GOT3 (cell line): ENCODE measurements around the gene GJA3.

Experiments used
- DNase-seq: peaks from one replicate; lab custom pipeline; 2025; ENCODE audit warnings: mixed read lengths; lab: John Stamatoyannopoulos, UW

GJA3 gene

DNA sequence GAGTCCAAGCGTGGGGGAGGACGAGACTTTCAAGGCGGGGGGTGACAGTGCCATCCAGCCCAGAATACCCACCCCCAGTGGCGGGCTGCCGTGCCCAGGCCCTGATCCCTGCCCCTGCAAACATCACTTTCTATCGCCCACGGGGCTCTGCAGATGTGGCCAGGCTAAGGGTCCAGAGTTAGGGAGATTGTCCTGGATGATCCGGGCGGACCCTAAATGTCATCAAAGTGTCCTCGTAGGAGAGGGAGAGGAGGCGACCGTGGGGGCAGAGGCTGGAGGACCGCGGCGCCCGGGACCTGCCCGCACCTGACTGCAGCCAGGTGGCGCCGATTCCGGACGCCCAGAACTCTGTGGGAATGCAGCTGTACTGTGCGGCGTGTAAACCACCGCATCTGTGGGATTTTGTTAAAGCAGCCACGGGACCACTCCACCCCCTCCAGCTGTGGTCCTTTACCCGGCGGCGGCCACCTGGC lies 32.4 kb downstream of the GJA3 start:
- DNase-seq = no peak

DNA sequence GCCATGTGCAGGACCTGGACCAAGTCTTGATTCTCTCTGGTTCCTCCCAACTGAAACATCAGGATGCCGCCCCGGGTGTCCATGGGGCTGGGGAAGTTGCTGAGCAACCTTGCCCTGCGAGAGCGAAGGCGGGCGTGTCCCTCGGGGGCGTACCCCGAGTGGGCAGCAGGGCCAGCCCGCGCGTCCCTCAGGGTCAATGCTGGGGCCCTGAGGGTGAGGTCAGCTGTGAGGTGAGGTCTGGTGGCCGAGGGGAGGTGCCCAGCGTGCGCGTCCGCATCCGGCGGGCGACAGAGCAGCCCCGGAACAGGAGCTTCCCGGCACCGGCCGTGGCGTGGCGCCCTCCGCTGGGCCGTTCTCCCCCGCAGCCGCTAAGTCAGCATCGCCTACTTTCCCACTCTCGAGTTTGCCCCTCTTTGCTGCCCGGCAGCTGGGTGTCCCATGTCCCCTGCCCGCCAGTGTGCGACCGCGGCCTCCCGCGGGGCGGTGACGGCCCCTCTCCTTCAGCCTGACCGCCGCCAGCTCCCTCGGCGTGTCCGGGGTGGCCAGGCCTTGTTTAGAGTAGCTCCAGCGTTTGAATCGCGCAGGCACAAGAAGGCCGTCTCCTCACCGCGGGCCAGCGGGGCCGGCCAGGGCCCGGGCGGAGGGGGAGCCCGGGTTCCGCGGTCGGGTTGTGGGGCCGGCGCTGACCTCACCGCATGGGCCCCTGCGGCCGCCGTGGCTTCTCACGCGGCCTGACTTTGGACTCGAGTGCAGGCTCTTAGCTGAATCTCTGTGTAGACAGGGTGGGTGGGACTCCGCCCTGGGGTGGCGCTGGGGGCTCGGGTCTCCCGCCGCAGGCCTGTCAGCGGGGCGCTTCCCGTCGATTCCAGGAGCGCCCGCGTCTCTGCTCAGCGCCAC lies 33.0 kb downstream of the GJA3 start:
- DNase-seq = no peak

DNA sequence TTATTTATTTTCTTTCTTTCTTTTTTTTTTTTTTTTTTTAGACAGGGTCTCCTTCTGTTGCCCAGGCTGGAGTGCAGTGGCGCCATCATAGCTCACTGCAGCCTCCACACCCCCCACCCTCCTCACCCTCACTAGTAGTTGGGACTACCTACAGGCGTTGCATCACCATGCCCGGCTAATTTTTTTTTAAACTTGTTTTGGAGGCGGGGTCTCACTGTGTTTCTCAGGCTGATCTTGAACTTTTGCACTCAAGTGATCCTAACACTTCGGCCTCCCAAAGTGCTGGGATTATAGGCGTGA lies 33.6 kb downstream of the GJA3 start:
- no peak for DNase-seq

DNA sequence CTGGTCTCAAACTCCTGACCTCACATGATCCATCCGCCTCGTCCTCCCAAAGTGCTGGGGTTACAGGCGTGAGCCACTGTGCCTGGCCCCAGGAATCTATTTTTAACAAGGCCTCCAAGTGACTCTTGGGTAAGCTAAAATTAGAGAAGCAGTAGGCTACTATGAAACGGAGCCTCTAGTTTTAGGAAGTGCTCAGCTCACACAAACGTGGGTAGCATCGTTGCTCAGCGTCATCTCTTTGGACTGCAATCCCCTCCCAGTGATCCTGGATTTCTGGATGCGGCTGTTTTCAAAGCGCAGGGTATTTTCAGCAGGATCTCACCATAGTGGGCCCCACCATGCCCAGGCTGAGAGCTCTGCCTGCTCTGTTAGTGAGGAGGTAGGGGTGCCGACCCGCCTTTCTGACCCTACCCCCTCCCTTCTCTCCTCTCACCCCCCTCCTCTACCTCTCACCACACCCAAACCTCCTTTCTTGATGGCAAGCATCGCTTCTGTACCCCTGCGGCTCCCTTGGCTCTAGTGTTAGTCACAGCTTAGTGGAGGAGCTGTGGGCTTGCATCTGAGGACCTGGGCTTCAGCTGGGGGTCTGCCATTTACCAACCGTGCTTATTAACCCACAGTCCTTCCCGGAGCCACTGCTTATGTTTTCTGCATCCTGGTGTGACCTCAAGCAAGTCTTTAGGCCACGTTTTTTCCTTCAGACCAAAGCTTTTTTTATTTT lies 34.2 kb downstream of the GJA3 start:
- DNase-seq = no peak

DNA sequence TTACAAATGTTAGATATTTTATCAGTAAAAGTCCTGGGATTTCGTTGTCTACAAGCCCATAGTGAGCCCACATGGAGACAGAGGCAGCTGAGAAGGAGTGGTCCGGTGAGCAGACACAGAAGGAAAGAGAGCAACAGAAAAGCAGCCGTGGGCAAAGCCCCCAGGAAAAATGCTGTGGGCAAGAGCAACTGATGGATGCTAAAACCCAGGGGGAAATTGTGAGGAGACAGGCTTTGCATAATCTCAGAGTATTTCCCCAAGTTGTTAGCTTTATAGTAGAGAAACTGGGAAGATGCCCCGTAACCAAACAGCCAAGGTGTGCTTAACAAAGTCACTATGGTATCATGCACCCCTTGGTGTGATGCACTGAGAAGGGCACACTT lies 35.1 kb downstream of the GJA3 start:
- no peak for DNase-seq

DNA sequence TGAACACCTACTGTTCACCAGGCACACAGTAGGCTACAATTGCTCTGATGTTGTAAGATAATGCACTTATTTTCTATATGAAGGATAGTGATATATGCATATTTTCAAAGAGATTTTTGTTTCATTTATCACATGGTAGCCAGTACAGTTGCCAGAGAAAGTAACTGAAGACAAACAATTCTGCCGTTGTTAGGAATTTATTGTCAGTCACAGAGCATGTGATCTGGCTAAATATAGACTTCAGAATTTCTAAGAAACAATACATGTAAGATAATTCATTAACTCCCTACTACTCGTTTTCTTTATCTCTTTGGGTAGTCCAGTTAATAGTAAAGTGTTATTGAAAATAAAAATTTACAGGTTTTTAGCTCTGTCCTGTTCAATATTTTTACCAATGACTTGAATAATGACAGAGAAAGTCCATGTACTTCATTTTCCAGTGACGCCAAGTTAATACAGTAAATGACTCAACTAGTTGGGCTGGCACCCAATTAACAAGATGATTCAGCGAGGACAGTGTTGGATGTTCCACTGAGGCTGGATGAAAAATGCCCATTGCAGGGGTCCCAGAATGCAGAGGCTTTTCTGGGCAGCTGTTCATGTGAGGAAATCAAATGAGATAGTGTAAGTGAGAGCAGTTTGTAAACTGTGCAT lies 35.6 kb downstream of the GJA3 start:
- no peak for DNase-seq

DNA sequence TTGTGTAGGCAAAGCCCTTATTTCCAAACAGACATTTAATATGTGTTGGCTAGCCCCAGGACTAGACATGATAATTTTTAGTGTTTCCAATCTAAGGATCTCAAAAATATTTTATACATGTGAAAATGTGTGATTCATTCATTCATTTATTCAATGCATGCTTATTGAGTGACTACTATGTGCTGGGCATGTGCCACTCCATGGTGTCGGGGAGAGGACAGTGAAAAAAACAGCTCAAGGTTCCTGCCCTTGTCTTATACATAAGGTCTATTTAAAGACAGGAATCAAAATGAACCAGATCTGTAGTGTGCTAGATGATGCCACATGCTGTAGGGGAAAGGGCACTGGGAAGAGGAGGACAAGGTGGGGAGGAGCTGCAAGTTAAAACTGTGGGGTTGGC lies 36.5 kb downstream of the GJA3 start:
- DNase-seq = no peak

DNA sequence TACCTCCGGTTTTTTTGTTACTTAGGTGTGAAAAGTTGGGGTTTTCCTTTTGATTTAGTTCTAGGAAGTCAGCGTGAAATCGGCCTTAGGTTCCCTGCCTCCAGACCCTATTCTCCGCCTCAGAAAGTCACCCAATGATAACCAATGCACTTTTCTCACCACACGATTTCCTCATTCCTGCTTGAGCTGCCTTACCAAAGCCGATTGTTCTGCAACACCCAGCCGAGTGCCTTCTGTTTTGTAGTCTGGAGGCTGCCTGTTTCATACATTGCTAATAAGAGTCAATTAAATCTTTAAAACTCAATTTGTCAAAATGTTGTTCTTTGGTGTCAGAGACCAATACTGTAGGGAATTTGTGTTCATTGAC lies 39.7 kb downstream of the GJA3 start:
- DNase-seq = no peak

DNA sequence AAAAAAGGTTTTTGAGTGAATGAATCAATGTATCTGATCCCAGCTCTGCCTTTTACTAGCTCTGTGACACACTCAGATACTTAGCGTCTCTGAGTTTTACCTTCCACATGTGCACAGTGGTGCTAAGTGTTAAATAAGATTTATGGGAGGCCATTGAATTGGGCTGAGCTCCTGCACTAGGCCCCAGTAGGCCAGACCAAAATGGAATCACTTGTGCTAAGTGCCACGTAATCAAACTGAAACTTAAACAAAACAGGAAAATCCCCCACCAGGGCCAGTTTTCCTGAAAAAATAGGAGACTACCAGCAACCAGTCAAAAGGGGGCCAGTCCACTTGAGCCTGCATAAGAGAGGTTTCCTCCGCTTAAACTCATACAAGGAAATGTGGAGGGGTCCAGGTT lies 40.9 kb downstream of the GJA3 start:
- no peak for DNase-seq

DNA sequence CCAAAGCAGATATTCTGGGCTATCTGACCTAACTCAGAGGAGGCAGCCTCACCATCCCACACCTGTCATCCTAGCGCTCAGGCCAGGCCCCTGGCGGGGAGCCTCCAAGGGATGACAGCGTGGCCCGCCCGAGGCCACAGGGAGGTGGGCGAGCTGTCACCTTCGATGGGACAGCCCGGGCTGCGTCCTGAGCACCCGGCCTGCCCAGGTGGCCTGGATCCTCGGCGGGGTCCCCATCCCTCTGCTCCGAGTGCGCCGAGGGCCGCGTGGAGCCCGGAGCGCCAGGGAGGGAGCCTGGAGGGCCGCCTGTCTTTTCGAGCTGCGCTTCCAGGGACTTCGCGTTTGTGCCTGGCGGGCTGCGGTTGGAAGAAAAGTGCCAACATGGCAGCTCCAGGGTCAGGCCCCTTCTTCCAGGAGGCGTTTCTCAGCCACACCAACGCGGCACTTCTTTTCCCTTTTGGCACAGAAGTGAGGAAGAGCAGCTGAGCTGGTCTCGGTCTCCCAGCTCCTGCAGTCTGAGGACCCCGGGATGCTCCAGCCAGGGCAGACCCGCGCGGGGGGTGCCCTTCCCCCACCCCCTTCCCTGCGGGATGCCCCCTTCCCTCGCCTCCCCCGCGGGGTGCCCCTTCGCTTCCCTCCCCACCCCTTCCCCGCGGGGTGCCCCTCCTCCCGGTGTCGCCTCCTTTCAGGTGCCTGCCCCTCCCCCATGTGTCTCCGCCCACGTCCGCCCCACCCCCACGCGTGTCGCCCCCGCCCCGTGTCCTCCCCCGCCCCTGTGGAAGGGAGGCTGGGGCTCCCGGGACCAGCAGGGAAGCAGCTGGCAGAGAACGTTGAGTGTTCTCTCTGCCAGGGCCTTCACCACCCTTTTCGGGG lies 42.3 kb downstream of the GJA3 start:
- no peak for DNase-seq

DNA sequence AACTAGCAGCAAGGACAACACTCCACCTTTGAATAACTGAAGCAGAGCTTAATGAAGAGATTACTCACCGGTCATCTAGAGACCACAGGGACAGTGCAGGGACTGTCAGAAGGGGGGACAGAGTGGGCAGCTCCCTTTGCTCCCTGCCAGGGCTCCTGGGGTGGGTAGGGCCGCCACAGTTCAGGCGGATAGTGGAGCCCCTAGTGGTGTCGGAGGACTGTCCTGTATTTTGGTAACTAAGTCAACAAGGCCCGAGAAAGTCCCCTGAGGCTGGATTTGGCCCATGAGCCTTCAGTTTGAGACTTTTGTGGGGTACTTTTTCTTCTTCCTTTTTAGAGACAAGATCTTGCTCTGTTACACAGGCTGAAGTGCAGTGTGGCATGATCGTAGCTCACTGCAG lies 44.6 kb downstream of the GJA3 start:
- no peak for DNase-seq

DNA sequence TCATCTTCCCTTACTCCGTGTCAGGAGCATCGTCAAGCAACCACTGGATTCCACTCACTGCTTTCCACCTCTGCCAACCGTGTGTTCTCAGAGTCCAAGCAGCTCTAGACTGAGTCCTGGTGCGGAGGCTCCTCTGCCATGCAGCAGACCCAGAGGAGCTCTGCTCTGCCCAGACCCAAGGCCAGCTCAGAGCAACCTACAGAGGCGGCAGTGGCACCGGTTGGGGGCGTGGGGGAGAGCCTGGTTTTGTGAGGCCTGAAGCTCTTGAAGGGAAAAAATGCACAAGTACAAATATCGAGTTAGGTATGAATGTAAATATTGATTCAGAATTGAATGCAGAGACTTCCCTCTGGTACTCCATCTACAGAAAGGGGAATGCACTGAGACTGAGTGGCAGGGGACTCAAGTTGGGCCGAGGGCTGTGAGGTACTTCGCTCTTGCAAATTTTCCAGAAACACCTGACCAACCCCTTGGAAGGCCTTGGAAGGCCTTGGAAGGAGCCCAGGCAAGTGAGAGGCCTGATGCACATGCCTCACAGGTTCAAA lies 46.7 kb downstream of the GJA3 start:
- no peak for DNase-seq

DNA sequence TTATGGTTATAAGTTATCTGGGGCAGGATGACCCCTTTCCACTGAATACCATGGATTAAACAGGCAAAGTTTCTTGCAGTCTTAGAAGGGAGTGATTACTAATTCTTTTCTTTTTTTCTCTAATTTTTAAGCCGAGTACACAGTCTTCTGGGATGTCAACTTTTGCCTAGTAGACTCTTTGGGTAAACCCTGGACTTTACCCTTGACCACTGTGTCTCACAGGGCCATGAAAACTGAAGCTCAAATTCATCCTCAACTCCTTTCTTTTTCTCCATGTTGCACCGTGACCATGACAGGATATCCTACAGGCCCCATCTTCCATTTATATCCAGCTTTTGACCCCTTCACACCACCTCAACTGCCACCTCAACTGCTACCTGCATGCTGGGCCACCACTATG lies 51.8 kb downstream of the GJA3 start:
- no peak for DNase-seq

DNA sequence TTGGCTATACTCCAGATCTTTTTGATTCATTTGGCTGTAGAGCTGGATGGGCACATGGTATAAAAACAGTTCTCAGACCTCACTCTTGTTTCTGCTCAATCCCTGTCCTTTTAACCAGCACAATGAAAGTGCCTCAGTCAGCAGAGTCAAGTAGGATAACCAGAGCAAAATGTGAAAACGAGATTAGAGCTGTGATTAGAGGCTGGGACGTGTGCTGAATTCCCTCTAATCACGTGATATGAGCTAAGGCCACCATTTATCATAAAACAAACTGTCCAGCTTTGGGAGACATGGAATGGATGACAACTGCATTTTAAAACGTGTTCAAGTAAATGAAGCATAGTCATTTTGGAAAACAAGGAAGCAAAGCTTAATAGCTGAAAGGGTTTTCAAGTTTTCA lies 54.1 kb downstream of the GJA3 start:
- DNase-seq = no peak

DNA sequence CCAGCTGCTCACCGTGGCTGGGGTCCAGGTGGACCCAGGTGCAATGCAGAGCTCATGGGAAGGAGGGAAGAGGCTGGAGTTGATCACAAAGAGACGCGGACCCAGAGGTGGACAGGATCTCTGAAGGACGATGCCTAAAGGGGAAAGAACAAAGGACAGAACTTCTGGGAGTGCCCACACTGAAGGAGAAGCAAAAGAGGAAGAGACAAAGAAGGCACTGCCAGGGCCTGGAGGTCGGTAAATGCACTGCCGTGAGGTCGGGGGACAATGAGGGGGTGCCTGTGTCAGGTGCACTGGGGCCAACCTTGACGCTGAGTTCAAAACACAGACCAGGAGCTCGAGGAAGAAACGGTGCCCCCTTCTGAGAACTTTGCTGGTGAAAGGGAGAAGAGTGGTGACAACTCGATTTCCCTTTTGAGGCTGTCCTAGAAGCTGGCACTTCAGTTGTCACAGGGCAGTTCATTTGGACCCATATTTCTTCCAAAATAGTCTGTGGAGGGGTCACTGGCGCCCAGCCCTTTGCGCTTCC lies 55.6 kb downstream of the GJA3 start:
- no peak for DNase-seq

DNA sequence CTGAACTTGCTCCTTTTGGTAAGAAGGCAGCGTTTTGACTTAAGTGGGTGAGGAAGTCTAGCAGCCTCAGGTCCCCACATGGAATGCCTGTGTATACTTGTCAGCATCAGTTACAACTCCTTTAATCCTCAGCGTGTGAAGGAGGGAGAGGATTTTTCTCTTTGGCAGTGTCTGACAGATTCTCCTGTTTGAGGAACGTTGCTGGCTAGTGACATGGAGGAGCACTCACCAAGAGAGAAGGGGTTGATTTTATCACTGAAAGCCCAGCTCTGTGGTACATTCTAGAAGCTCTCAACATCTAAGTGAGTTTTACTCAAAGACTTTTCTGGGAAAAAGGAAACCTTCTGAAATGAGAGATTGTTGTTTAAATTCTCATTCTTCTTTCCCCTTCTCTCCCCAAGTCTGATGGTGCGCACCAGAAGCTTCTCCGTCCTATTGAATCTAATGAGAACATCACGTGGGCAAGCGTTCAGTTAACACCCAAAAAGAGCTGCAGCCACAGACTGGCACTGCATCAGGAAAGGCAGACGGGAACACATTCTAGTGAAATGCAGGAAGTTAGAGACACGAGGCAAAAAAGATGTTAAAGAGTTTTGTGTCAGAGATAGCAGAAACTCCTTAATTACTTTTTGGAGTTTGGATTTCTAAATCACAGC lies 58.2 kb downstream of the GJA3 start:
- DNase-seq = no peak

DNA sequence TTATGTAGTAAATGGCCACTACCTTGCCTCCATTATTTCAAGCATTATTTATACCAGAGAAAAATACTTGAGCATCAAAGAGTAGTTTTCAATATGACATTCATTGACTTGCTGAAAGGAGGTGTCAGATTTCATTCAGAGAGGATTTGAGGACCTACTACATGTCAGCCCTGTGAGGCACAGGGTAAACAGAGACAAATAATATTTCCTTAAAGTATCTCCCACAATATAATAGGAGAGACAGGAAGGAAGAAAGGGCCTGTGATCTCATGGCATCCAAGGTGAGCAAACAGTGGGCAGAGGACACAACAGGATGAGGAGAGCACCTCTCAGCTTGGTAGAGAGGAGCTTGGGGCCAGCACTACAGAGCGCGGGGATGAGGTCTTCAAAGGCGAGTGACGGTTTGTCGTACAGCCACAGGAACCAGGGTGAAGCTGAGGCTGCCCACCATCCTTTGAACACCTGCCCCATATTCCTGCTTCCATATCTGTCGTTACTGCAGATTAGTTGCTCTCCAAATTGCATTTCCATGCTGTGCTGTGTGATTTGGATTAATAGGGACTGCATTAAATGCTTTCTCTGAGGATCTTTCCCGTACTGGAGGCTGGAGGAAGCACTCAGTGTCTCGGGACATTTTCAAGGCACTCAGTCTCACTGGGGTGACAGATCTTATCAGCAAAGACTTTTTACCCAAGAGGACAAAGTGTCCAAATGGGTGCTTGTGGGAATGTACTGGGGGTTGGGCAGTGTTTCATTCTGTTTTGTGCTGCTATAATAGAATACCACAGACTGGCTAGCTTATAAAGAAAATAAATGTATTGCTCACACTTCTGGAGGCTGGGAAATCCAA lies 59.2 kb downstream of the GJA3 start:
- DNase-seq = no peak

DNA sequence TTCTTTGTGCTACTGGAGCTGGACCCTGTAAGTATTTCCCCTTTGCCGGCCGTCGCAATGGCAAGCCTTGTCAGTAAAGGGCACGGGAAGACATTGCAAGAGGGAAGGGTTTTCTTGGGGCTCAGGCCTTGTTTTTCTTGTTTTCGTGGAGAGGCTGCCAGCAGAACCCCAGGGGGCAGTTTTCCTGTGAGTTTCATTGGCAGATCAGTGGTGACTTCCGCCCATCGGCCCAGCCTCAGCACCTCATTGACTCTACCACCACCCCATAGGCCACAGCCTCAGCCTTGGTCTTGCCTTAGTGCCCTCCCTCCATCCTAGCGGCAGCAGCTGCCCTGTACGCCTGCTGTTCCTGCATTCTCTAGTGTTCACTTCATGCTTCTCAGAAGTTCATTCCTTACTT lies 61.5 kb downstream of the GJA3 start:
- DNase-seq = no peak

DNA sequence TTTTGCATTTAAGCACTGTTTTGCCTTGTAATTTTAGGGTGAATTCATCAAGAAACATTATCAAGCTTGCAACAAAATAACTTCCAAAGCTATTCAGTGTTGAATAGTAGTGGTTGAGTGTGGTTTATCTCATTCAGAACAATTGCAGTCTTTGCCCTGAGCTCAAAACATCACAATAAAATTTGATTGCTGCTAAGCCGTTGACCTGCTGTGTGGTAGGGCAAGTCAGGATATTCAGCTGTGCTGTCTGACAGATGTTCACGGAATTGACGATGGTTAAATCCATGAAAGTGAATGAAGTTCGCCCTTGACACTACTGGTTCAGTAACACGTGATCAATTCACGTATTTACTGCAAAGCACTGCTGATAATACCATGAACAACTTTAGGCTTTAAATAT lies 66.9 kb downstream of the GJA3 start:
- no peak for DNase-seq

DNA sequence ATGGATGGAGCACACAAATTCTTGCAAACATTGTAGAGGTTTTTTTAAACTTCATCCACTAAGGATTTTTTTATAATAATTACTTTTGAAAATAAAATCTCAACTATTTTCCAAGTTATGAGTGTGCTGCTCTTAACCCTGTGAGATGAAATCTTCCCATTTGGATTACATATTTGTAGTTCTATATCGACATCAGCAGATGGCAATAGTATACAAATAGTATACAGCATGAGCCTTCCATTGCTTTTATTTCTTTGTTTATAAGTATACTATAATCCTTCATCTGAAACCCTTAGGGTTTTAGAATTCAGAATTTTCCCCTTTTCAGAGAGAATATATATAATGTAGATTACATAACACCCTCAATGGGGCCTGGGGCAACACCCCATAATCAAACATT lies 70.5 kb downstream of the GJA3 start:
- no peak for DNase-seq
